ENCODE data around the gene ALG8. TPM values are rescaled to one million over a fixed set of nuclear protein-coding genes. Genes with fewer than 3 reads are reported as not detected.
"Not testable (repeated sequence)": the region's sequence is repeated elsewhere in the genome, so short reads cannot be mapped to it uniquely, and the experiment has no call there.

Gene ALG8
- total RNA-seq, 2 donors from 2014 or later, result 52.3 to 87.2 TPM

GRCh38 chr11:78062671-78063070 is 76.8 kb downstream of the ALG8 start:
- Mint-ChIP-seq H3K9me3 (no peaks in the 10 kb centered on the region), H3K4me1 (ENCODE audit: low read depth in 2 of 2) (peaks cover 3 to 5% of the 10 kb centered on the region in 2 donors)
- no peak for ATAC-seq

DNA sequence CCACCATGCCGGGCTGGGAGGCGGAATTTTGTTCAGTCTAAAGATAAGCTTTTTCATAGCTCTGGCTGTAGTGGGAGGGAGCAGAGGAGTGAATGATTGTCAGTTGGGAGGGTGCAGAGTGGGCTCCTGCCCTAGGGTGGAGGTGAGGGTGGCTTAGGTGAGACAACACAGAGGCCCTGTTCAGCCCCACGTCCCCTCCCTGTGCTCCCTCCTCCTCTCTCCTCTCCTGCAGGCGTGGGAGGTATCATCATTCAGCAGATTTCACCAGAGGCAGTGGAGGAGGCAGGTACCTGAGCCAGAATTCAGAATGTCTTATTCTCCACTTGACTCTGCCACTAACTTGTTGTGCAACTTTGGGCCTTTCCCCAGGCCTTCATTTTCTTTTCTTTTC is 77.5 kb downstream of the ALG8 start:
- Mint-ChIP-seq H3K4me1 (ENCODE audit: low read depth in 2 of 2) (no peaks in the 10 kb centered on the region), H3K36me3 (no peaks in the 10 kb centered on the region), H3K9me3 (no peaks in the 10 kb centered on the region), H3K27me3 (no peaks in the 10 kb centered on the region), H3K27ac (no peak overlapping the region), H3K4me3 (no peak overlapping the region)
- DNase-seq (ENCODE audit: low spot score) (no peak), ATAC-seq (no peak)

More at GRCh38 chr11:78062671-78063070, 76.8 kb downstream of the ALG8 start:
- DNase-seq (ENCODE audit: low spot score), result no peak
- no peak overlapping the region for H3K4me3 Mint-ChIP-seq
- no peak overlapping the region for H3K27ac Mint-ChIP-seq
- H3K36me3 Mint-ChIP-seq, result peaks cover 5% of the 10 kb centered on the region
- no peaks in the 10 kb centered on the region for H3K27me3 Mint-ChIP-seq

DNA sequence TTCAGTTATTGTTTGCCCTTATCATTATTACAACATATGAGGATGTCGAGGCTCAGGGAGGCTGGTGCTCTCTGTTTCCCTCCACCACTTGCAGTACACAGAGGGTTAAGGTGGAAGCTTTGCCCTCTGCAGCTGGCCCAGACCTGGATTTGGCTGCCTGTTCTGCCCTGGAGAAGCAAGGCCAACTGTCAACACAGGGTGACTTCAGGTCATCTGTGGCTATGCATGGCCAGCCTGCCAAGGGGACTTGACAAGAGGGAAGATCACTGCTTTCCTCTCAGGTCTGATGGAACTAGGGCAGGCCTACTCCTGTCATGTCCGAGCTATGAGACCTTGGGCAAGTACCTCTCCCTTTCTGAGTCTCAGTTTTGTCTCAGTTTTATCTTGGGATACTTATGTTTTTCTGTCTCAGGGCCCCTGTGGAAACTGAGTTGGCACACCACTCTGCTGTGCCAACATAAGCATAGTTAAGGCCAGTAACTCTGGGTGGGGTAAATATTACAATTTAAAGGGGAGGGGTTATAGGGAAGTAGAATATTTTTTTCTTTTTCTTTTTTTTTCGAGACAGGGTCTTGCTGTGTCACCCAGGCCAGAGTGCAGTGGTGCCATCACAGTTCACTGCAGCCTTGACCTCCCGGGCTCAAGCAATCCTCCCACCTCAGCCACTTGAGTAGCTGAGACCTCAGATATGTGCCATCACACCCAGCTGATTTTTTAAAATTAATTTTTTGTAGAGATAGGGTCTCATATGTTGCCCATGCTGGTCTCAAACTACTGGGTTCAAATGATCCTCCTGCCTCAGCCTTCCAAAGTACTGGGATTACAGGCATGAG is 78.1 kb downstream of the ALG8 start:
- no peaks in the 10 kb centered on the region for H3K4me1 Mint-ChIP-seq (ENCODE audit: low read depth in 2 of 2)
- H3K27ac Mint-ChIP-seq, result no peak overlapping the region
- H3K27me3 Mint-ChIP-seq, result no peaks in the 10 kb centered on the region
- no peaks in the 10 kb centered on the region for H3K36me3 Mint-ChIP-seq
- no peak for ATAC-seq
- no peak for DNase-seq (ENCODE audit: low spot score)
- H3K4me3 Mint-ChIP-seq, result no peak overlapping the region
- H3K9me3 Mint-ChIP-seq, result no peaks in the 10 kb centered on the region

- no peak overlapping the region for H3K4me3 Mint-ChIP-seq
- no peaks in the 10 kb centered on the region for H3K4me1 Mint-ChIP-seq (ENCODE audit: low read depth in 2 of 2)
- H3K9me3 Mint-ChIP-seq, result no peaks in the 10 kb centered on the region
- ATAC-seq (no peak), DNase-seq (ENCODE audit: low spot score) (no peak)
- H3K27me3 Mint-ChIP-seq, result no peaks in the 10 kb centered on the region
- no peak overlapping the region for H3K27ac Mint-ChIP-seq
- no peaks in the 10 kb centered on the region for H3K36me3 Mint-ChIP-seq
These were observed 78.9 kb downstream of the ALG8 start for GRCh38 chr11:78060533-78060932.

- not testable (repeated sequence) for H3K4me1 Mint-ChIP-seq (ENCODE audit: low read depth in 2 of 2); H3K27me3 Mint-ChIP-seq
These were observed 79.6 kb downstream of the ALG8 start for GRCh38 chr11:78059749-78060328.

DNA sequence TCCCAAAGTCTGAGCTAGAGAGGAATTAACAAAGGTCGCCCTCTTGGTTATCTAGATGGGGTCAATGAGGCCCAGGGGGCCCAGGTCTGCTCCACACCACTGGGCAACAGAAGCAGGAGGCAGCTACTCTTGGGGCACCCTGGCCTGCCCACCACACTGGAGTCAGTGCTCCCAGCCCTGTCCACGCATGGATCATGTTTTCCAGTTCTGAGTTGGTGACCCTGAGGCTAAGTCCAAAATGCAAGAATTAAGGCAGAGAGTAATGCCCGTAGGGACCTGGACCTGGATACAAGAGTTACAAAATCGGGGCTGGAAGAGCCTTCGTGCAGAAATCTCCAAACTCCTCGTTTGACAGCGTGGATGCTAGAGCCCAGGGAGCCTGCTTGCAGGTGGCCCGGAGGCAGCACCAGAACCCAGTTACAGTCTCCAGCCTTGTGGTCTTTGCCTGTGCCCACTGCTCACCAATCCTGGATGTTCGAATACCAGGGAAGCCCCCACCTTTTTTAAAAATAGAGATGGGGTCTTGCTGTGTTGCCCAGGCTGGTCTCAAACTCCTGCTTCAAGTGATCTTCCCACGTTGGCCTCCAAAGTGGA is 81.9 kb downstream of the ALG8 start:
- no peak overlapping the region for H3K4me3 Mint-ChIP-seq
- H3K36me3 Mint-ChIP-seq, result no peaks in the 10 kb centered on the region
- DNase-seq (ENCODE audit: low spot score) (no peak), ATAC-seq (no peak)
- H3K27ac Mint-ChIP-seq, result no peak overlapping the region
- no peaks in the 10 kb centered on the region for H3K9me3 Mint-ChIP-seq
- H3K27me3 Mint-ChIP-seq, result no peaks in the 10 kb centered on the region
- H3K4me1 Mint-ChIP-seq (ENCODE audit: low read depth in 2 of 2), result peaks cover 0 to 1% of the 10 kb centered on the region in 2 donors

More at GRCh38 chr11:78059749-78060328, 79.6 kb downstream of the ALG8 start:
- not testable (repeated sequence) for H3K9me3 Mint-ChIP-seq; H3K36me3 Mint-ChIP-seq; H3K4me3 Mint-ChIP-seq; DNase-seq (ENCODE audit: low spot score); ATAC-seq; H3K27ac Mint-ChIP-seq

- Mint-ChIP-seq H3K27me3 (no peaks in the 10 kb centered on the region), H3K4me1 (ENCODE audit: low read depth in 2 of 2) (peaks cover under 1 to 5% of the 10 kb centered on the region in 2 donors), H3K9me3 (no peaks in the 10 kb centered on the region), H3K27ac (no peak overlapping the region), H3K36me3 (no peaks in the 10 kb centered on the region), H3K4me3 (no peak overlapping the region)
- no peak for DNase-seq (ENCODE audit: low spot score)
- ATAC-seq, result no peak
These were observed 83.3 kb downstream of the ALG8 start for GRCh38 chr11:78056093-78056492.

- no peaks in the 10 kb centered on the region for H3K9me3 Mint-ChIP-seq
- H3K4me1 Mint-ChIP-seq (ENCODE audit: low read depth in 2 of 2), result peaks cover 7 to 12% of the 10 kb centered on the region in 2 donors
- H3K27me3 Mint-ChIP-seq, result no peaks in the 10 kb centered on the region
- H3K27ac Mint-ChIP-seq, result no peak overlapping the region
- ATAC-seq, result no peak
- no peak for DNase-seq (ENCODE audit: low spot score)
- H3K36me3 Mint-ChIP-seq, result no peaks in the 10 kb centered on the region
- H3K4me3 Mint-ChIP-seq, result no peak overlapping the region
These were observed 84.5 kb downstream of the ALG8 start for GRCh38 chr11:78054971-78055370.

GRCh38 chr11:78050964-78051831 is 88.2 kb downstream of the ALG8 start:
- H3K27ac Mint-ChIP-seq, result peak overlapping the region; percentile 71 to 88
- H3K36me3 Mint-ChIP-seq, result no peaks in the 10 kb centered on the region
- H3K4me3 Mint-ChIP-seq, result peak overlapping the region; percentile 34
- ATAC-seq (peak; percentile 31 to 34), DNase-seq (ENCODE audit: low spot score) (no peak)
- no peaks in the 10 kb centered on the region for H3K27me3 Mint-ChIP-seq
- peaks cover 10 to 15% of the 10 kb centered on the region in 2 donors for H3K4me1 Mint-ChIP-seq (ENCODE audit: low read depth in 2 of 2)
- no peaks in the 10 kb centered on the region for H3K9me3 Mint-ChIP-seq

Other genes starting within 250 kb of the ALG8 start
- gene INTS4, start 145.0 kb downstream of the ALG8 start, total RNA-seq, result 10 to 100 TPM; 67.2 to 85.1 TPM
- gene KCTD14, start 116.3 kb downstream of the ALG8 start, total RNA-seq, result under 1 TPM; 0.29 to 0.45 TPM
- not detected for gene THRSP, start 75.8 kb downstream of the ALG8 start, total RNA-seq
- gene NDUFC2, start 59.8 kb downstream of the ALG8 start, total RNA-seq, result 100 to 1,000 TPM; 174 to 187 TPM
- 1 to 10 TPM; 3.6 to 9.4 TPM for gene KCTD21, start 49.0 kb upstream of the ALG8 start, total RNA-seq
- gene USP35, start 49.3 kb upstream of the ALG8 start, total RNA-seq, result 1 to 10 TPM; 7.2 to 7.9 TPM